ENCODE results near the gene WFS1. TPM values are rescaled to one million over a fixed set of nuclear protein-coding genes. Genes with fewer than 3 reads are reported as not detected.

The WFS1 gene
- total RNA-seq, 6 donors from 2014 or later = 88.8 to 180 (median 105) TPM

DNA sequence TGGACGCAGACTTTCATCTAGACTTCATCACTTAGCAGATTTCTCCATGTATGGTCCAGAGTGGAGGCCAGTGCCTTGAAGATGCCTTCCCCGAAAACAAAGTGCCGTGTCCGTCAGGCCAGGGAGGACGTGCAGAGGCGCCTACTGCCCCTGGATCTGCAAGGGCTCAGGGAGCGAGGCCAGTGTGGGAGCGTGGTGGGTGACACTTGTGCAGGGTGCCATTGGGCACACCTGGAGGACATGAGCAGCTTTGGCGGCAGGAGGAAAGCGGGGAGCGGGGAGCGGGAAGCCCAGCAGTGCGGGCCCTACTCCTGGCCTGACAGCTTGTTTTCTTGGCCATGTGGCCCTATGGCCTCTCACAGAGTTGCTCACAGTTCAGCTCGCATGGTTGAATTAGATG, 25.8 kb downstream of the WFS1 start:
- no peak for ATAC-seq (ENCODE audit: low FRiP score in 2 of 2)
- Histone ChIP-seq H3K27ac (no peak overlapping the region), H3K4me1 (no peaks in the 10 kb centered on the region), H3K27me3 (no peaks in the 10 kb centered on the region), H3K36me3 (peaks cover 0 to 93% (median 56%) of the 10 kb centered on the region in 4 donors), H3K9me3 (no peaks in the 10 kb centered on the region), H3K4me3 (no peak overlapping the region)
- WGBS, 2 donors = 93 to 95% methylated on average over 8 to 14 of the region's 14 CpGs
- TF ChIP-seq EP300 (IDR thresholded peaks at IDR 0.05) (no peak), POLR2AphosphoS5 (IDR thresholded peaks at IDR 0.05) (no peak), POLR2A (IDR thresholded peaks at IDR 0.05) (no peak)
- TF ChIP-seq, protein P1, sequence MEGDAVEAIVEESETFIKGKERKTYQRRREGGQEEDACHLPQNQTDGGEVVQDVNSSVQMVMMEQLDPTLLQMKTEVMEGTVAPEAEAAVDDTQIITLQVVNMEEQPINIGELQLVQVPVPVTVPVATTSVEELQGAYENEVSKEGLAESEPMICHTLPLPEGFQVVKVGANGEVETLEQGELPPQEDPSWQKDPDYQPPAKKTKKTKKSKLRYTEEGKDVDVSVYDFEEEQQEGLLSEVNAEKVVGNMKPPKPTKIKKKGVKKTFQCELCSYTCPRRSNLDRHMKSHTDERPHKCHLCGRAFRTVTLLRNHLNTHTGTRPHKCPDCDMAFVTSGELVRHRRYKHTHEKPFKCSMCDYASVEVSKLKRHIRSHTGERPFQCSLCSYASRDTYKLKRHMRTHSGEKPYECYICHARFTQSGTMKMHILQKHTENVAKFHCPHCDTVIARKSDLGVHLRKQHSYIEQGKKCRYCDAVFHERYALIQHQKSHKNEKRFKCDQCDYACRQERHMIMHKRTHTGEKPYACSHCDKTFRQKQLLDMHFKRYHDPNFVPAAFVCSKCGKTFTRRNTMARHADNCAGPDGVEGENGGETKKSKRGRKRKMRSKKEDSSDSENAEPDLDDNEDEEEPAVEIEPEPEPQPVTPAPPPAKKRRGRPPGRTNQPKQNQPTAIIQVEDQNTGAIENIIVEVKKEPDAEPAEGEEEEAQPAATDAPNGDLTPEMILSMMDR (IDR thresholded peaks at IDR 0.05) = no peak
- DNase-seq = no peak

DNA sequence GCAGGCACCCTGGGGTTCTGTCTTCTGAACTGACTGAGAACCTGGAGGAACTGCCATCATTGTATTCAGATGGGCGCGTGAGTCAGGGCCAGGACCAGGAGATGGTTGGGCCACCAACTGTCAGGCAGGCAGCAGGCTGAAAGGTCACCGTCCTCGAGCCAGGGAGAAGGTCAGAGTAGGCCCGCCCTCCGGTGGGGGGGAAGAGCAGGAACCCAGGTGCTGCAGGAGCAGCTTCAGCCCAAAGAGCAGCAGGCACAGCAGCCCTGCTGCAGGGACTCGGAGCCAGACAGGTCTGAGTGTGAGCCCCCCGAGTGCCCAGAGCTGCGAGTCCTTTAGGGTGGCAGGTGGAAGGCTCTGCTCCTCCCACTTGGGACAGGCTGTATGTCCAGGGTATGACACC, 26.4 kb downstream of the WFS1 start:
- H3K27ac ChIP-seq = no peak overlapping the region
- peaks cover 0 to 92% (median 54%) of the 10 kb centered on the region in 4 donors for H3K36me3 ChIP-seq
- no peaks in the 10 kb centered on the region for H3K27me3 ChIP-seq
- DNase-seq (no peak), ATAC-seq (ENCODE audit: low FRiP score in 2 of 2) (no peak)
- 98% methylated on average over 9 of the region's 9 CpGs; no CpG with 5 or more reads in 1 of the 2 donors for WGBS, 2 donors
- H3K9me3 ChIP-seq = no peaks in the 10 kb centered on the region
- no peaks in the 10 kb centered on the region for H3K4me1 ChIP-seq
- no peak overlapping the region for H3K4me3 ChIP-seq
- TF ChIP-seq POLR2A (IDR thresholded peaks at IDR 0.05) (no peak), EP300 (IDR thresholded peaks at IDR 0.05) (no peak), POLR2AphosphoS5 (IDR thresholded peaks at IDR 0.05) (no peak)
- TF ChIP-seq, protein P1 (IDR thresholded peaks at IDR 0.05) = no peak

DNA sequence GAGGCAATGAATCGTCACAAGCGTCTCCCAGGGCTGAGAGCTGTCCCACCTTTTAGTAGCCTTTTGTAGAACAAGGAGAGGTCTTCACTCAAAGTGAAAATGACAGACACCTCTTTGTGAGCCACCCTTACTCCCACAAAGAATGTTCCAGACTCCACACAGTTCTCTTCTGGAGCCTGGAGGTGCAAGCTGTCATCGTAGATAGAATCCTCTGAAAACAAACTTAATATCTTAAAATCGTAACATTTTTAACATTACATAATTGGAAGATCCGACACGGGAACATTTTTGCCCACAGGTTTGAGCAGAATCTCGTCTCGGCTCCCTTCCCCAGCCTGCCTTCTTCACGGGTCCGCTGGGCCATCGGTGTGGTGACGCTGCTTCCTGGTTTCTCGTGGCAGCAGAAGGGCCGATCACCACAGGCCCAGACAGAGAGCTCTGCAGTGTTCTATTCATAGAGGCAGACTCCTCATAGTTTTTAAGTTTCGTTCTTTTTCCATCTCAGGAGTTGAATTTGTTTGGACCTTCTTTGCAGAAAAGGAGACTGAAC, 27.7 kb downstream of the WFS1 start:
- Histone ChIP-seq H3K36me3 (peaks cover 0 to 92% (median 57%) of the 10 kb centered on the region in 4 donors), H3K4me3 (no peak overlapping the region), H3K4me1 (no peaks in the 10 kb centered on the region), H3K9me3 (no peaks in the 10 kb centered on the region), H3K27me3 (no peaks in the 10 kb centered on the region), H3K27ac (no peak overlapping the region)
- ATAC-seq (ENCODE audit: low FRiP score in 2 of 2) (no peak), DNase-seq (no peak)
- 86 to 90% methylated on average over 15 of the region's 15 CpGs for WGBS, 2 donors
- TF ChIP-seq POLR2A (IDR thresholded peaks at IDR 0.05) = no peak
- no peak for TF ChIP-seq EP300 (IDR thresholded peaks at IDR 0.05)
- TF ChIP-seq POLR2AphosphoS5 (IDR thresholded peaks at IDR 0.05) = no peak
- TF ChIP-seq, protein P1 (IDR thresholded peaks at IDR 0.05) = no peak

DNA sequence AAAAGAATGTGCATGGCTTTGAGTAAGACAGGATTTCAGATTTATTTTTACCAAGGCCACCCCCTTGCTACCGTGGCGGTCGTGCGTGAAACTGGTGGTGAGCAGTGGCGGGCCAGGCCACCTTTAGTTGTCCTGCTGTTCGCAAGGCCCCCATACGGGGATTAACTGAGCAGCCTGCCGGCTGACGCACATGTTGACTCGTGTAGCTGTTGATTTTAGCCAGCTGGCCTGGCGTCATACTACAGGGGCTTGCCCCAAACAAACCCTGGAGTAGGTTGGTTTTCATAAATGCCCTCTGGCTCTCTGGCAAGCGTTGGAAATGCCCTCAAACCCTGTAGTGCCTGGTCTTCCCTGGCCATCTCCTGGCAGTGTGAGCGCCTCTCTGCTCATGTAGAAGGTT, 28.4 kb downstream of the WFS1 start:
- H3K9me3 ChIP-seq = no peaks in the 10 kb centered on the region
- DNase-seq (no peak), ATAC-seq (ENCODE audit: low FRiP score in 2 of 2) (no peak)
- TF ChIP-seq POLR2AphosphoS5 (IDR thresholded peaks at IDR 0.05) (no peak), EP300 (IDR thresholded peaks at IDR 0.05) (no peak), POLR2A (IDR thresholded peaks at IDR 0.05) (no peak)
- TF ChIP-seq, protein P1 (IDR thresholded peaks at IDR 0.05) = no peak
- no peaks in the 10 kb centered on the region for H3K27me3 ChIP-seq
- H3K27ac ChIP-seq = no peak overlapping the region
- WGBS, 2 donors = 82 to 84% methylated on average over 2 to 13 of the region's 13 CpGs
- H3K4me3 ChIP-seq = no peak overlapping the region
- no peaks in the 10 kb centered on the region for H3K4me1 ChIP-seq
- peaks cover 0 to 92% (median 56%) of the 10 kb centered on the region in 4 donors for H3K36me3 ChIP-seq

DNA sequence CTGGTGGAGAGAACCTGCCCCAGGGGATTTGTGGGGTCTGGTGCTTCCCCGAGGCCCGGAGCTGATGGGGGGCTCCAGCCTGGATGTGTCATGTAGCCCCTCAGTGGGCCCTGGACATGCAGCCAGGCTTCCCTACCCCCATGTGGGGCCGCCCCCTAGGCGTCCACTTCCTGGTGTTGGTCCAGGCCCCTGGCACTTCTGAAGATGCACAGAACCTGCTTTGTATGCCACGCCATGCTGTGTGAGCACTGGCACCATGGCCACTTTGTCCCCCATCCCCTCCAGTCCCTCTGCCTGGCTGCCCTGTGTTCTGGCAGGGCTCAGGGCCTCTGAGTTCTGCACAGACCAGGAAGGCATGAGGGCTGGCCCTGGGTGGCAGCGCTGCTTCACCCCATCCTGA, 29.2 kb downstream of the WFS1 start:
- 92 to 100% methylated on average over 1 to 6 of the region's 6 CpGs for WGBS, 2 donors
- H3K4me3 ChIP-seq = no peak overlapping the region
- TF ChIP-seq, protein P1 (IDR thresholded peaks at IDR 0.05) = no peak
- no peak for TF ChIP-seq POLR2A (IDR thresholded peaks at IDR 0.05)
- TF ChIP-seq POLR2AphosphoS5 (IDR thresholded peaks at IDR 0.05) = no peak
- no peak for TF ChIP-seq EP300 (IDR thresholded peaks at IDR 0.05)
- ATAC-seq (ENCODE audit: low FRiP score in 2 of 2) (no peak), DNase-seq (peak in 1 of 2 donors; percentile 57)
- no peaks in the 10 kb centered on the region for H3K9me3 ChIP-seq
- peaks cover 0 to 93% (median 52%) of the 10 kb centered on the region in 4 donors for H3K36me3 ChIP-seq
- H3K4me1 ChIP-seq = no peaks in the 10 kb centered on the region
- no peaks in the 10 kb centered on the region for H3K27me3 ChIP-seq
- H3K27ac ChIP-seq = no peak overlapping the region

All from upper lobe of left lung (tissue), 6 donors.